Measurements from ENCODE around the gene ANXA11. TPM values are rescaled to one million over a fixed set of nuclear protein-coding genes. Genes with fewer than 3 reads are reported as not detected.

Gene ANXA11
- total and polyA plus RNA-seq, 9 of the 15 experiments (the other 6 are each of a cell fraction or from before 2014, with no cell fraction given) = 43.6 to 212 (median 109) TPM

- peak; percentile 74; the same call in 1 of the 2 replicates for TF ChIP-seq POLR2AphosphoS2 (IDR thresholded peaks at IDR 0.05; ENCODE audit: low read length)
- TF ChIP-seq ZNF277 (CRISPR knock-in tag; IDR thresholded peaks at IDR 0.05; ENCODE audit: borderline replicate concordance) = no peak
- TF ChIP-seq BHLHE40 (IDR thresholded peaks at IDR 0.05; ENCODE audit: low read length) = no peak; the same call in 1 of the 2 replicates
- TF ChIP-seq HOMEZ (CRISPR knock-in tag; IDR thresholded peaks at IDR 0.05) = no peak
- TF ChIP-seq, protein P1, sequence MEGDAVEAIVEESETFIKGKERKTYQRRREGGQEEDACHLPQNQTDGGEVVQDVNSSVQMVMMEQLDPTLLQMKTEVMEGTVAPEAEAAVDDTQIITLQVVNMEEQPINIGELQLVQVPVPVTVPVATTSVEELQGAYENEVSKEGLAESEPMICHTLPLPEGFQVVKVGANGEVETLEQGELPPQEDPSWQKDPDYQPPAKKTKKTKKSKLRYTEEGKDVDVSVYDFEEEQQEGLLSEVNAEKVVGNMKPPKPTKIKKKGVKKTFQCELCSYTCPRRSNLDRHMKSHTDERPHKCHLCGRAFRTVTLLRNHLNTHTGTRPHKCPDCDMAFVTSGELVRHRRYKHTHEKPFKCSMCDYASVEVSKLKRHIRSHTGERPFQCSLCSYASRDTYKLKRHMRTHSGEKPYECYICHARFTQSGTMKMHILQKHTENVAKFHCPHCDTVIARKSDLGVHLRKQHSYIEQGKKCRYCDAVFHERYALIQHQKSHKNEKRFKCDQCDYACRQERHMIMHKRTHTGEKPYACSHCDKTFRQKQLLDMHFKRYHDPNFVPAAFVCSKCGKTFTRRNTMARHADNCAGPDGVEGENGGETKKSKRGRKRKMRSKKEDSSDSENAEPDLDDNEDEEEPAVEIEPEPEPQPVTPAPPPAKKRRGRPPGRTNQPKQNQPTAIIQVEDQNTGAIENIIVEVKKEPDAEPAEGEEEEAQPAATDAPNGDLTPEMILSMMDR (IDR thresholded peaks at IDR 0.05 in 2 of 3, conservative IDR thresholded peaks at IDR 0.05 in 1 of 3; ENCODE audit: insufficient read depth in 2 of 3, low read depth in 1 of 3, low read length in 3 of 3) = no peak
- no peak for TF ChIP-seq GTF3C2 (IDR thresholded peaks at IDR 0.05; ENCODE audit: borderline replicate concordance, extremely low read depth, insufficient read length)
- no peak for TF ChIP-seq ZNF280B (CRISPR knock-in tag; IDR thresholded peaks at IDR 0.05)
- TF ChIP-seq WHSC1 (IDR thresholded peaks at IDR 0.05; ENCODE audit: low read length) = no peak
- no peak for TF ChIP-seq KLF1 (tag; IDR thresholded peaks at IDR 0.05)
- TF ChIP-seq KAT2B (IDR thresholded peaks at IDR 0.05; ENCODE audit: low read depth, low read length) = no peak
- TF ChIP-seq, protein P2, sequence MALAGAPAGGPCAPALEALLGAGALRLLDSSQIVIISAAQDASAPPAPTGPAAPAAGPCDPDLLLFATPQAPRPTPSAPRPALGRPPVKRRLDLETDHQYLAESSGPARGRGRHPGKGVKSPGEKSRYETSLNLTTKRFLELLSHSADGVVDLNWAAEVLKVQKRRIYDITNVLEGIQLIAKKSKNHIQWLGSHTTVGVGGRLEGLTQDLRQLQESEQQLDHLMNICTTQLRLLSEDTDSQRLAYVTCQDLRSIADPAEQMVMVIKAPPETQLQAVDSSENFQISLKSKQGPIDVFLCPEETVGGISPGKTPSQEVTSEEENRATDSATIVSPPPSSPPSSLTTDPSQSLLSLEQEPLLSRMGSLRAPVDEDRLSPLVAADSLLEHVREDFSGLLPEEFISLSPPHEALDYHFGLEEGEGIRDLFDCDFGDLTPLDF (CRISPR knock-in tag; IDR thresholded peaks at IDR 0.05) = no peak
- no peak for TF ChIP-seq ZNF311 (CRISPR knock-in tag; IDR thresholded peaks at IDR 0.05)
- no peak for TF ChIP-seq NCOR1 (IDR thresholded peaks at IDR 0.05)
- peak; percentile 39 for TF ChIP-seq NFIC (IDR thresholded peaks at IDR 0.05)
- TF ChIP-seq PTRF (tag; IDR thresholded peaks at IDR 0.05) = no peak
- TF ChIP-seq PTTG1 (tag; IDR thresholded peaks at IDR 0.05; ENCODE audit: low read depth) = no peak
- no peak for TF ChIP-seq CBFB (CRISPR knock-in tag; IDR thresholded peaks at IDR 0.05)
Measured at GRCh38 chr10:80205477-80206276, at the start of gene ANXA11 (continued).

Measured in K562 (cell line).